AG08396 (cell line): ENCODE results near the gene TNKS1BP1.
"Not testable (repeated sequence)": the region's sequence is repeated elsewhere in the genome, so short reads cannot be mapped to it uniquely, and the experiment has no call there.

Experiments
- DNase-seq: peaks from one replicate; pipeline ENCODE4 v3.0.0; 2012; ENCODE audit warnings: low spot score, mixed read lengths

Gene TNKS1BP1

DNA sequence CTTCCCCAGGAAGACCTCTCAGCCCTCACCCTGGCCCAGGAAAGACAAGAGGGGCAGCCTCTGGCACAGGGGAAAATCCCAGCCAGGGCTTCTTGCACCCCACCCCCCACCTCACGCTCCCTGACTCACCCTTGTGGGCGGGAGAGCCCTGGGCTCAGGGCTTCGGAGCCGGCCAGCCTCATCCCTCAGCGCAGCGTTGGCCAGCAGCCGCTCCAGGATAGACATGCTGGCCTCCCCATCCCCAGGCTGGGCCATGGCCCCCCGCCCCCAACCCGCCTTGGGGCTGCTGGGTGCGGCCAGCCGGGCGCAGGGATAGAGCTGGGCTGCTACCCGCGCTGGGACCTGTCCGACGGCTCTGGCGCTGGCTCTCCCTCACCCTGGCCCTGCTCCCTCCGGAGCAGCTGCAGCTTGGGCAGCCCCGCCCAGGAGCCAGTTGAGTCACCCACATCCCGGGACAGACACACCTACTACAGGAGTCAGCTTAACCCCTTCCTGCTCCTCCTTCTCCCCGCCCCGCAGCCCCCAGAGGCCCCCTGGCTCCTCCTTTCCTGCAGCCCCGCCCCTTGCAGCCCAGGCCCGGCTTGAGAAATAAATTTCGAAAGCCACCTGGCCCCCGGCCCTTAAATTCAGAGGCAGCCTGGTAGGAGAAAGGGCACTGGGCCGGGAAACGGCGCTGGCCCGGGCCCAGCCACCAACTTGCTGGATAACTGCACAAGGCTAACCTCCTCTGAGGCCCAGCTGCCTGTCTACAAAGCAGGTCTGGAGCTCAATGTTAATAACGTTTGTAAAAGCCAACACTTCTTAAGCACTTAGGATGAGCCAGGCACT lies 13.4 kb downstream of the TNKS1BP1 start:
- DNase-seq, result peak; percentile 98

- peak; percentile 39 for DNase-seq
Measured at GRCh38 chr11:57310630-57311086, 14.1 kb downstream of the TNKS1BP1 start.

- no peak for DNase-seq
Measured at GRCh38 chr11:57310091-57310490, 14.7 kb downstream of the TNKS1BP1 start.

GRCh38 chr11:57309106-57310059 lies 15.4 kb downstream of the TNKS1BP1 start:
- no peak for DNase-seq

- DNase-seq, result no peak
Measured at GRCh38 chr11:57308426-57309060, 16.2 kb downstream of the TNKS1BP1 start.

GRCh38 chr11:57307666-57308270 lies 17.0 kb downstream of the TNKS1BP1 start:
- DNase-seq, result no peak

GRCh38 chr11:57306940-57307565 lies 17.7 kb downstream of the TNKS1BP1 start:
- DNase-seq, result no peak

DNA sequence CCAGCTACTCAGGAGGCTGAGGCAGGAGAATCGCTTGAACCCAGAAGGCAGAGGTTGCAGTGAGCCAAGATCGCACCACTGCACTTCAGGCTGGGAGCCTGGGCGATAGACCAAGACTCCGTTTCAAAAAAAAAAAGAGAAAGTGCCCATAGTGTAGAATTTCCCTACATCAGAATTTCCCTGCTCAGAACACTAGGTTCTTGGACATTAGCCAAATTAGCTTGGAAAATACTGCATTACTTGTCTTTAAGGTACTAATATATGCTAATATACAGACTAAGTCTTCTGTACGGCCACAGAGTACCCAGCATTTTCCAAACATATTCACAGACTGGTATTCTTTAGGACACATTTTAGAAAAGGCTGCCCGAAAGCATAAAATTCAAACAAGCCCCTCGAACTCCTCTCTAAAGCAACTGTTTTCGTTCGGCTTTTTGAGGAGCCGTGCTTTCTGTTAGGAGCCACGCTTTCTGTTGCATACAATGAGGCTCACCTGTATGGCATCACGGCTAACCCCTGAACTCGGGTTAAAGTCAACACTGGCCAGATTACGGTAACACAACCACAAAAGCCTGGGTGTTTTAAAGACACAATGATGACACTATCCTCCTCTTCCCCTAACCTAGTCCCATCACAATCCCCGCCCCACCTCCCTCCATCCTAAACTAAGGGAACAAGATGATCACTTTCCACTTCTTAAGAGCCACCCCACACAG lies 18.4 kb downstream of the TNKS1BP1 start:
- no peak for DNase-seq

DNA sequence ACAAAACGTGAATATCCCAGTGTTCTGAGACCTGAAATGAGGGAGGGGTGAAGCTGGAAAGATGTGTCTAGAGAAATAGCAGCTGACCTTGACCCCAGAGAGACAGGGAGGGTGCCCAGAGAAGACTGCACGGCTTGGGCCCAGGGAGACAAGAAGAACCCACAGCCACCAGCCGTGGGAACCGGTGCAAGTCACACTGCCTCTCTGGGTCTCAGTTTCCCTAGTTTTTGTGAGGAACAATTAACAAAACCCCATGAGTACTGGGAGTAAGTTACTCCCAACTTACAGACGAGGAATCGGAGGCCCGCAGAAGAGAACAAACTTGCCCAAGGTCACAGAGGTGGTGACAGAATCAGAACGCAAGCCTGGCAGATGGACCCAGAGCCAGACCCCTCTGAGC lies 19.2 kb downstream of the TNKS1BP1 start:
- no peak for DNase-seq

- DNase-seq, result no peak
Measured at GRCh38 chr11:57303990-57304579, 20.7 kb downstream of the TNKS1BP1 start.

- no peak for DNase-seq
Measured at GRCh38 chr11:57303280-57303989, 21.3 kb downstream of the TNKS1BP1 start.

- no peak for DNase-seq
Measured at GRCh38 chr11:57302489-57302888, 22.3 kb downstream of the TNKS1BP1 start.

- DNase-seq, result no peak
Measured at GRCh38 chr11:57301711-57302423, 22.9 kb downstream of the TNKS1BP1 start.

DNA sequence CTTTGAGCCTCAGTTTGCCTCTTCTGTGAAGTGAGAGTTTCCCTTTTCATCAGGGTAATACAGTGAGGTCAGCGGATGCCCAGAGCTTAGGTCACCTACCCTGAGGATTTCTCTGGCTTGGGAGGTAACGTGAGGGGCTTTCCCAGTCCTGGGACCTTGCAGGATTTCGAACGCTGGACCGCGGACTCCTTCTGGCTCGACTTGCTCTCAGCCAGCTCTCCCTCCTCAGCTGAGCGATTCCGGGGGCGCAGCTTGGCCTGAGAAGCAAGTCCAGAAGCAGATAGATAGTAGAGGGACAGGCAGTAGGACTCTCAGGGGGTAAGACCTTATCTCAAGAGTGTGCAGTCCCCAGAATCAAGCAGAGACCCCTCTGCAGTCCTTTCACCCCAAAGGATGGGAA lies 24.0 kb downstream of the TNKS1BP1 start:
- DNase-seq, result no peak

- no peak for DNase-seq
Measured at GRCh38 chr11:57299150-57299737, 25.5 kb downstream of the TNKS1BP1 start.

- no peak for DNase-seq
Measured at GRCh38 chr11:57297221-57297620, 27.5 kb downstream of the TNKS1BP1 start.

DNA sequence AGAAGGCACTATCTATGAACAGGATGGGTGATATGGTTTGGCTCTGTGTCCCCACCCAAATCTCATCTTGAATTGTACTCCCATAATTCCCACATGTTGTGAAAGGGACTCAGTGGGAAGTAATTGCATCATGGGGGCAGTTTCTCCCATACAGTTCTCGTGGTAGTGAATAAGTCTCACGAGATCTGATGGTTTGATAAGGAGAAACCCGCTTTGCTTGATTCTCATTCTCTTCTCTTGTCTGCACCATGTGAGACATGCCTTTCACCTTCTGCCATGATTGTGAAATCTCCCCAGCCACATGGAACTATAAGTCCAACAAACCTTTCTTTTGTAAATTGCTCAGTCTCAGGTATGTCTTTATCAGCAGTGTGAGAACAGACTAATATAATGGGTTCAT lies 28.5 kb downstream of the TNKS1BP1 start:
- not testable (repeated sequence) for DNase-seq
